ENCODE results near the gene MCCD1. TPM values are rescaled to one million over a fixed set of nuclear protein-coding genes. Genes with fewer than 3 reads are reported as not detected.

The MCCD1 gene
- total RNA-seq, 1 donor from 2014 or later = not detected

DNA sequence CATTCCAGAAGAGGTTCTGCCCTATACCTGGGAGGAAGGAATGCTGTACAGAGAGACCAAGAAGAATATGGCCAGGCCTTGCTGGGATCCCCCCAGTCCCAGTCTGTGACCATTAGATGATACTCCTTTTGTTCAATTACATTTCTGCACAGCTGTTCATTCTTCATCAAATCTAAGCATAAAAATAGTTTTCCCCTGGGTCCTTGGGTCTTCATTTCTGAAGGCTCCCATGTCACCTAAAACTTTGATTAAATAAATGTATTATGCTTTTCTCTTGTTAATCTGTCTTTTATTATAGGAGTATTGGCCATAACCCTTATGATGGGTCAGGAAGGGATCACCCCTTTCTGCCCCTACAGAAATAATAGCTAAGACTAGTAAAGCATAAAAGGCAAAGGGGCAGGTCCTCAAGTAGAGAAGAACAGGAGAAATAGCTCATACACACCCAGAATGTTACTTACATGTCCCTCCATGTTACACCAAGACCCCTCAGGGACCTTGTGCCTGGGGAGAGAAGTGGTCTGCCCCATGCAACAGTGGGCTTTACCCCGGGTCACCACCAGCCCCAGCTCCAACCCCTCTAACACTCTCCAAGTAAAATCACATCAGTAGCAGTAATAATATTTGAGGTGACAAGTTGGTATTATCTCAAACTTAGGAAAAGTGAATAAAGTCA, 41.2 kb downstream of the MCCD1 start:
- no peak for DNase-seq (ENCODE audit: low read depth in 2 of 2)

DNA sequence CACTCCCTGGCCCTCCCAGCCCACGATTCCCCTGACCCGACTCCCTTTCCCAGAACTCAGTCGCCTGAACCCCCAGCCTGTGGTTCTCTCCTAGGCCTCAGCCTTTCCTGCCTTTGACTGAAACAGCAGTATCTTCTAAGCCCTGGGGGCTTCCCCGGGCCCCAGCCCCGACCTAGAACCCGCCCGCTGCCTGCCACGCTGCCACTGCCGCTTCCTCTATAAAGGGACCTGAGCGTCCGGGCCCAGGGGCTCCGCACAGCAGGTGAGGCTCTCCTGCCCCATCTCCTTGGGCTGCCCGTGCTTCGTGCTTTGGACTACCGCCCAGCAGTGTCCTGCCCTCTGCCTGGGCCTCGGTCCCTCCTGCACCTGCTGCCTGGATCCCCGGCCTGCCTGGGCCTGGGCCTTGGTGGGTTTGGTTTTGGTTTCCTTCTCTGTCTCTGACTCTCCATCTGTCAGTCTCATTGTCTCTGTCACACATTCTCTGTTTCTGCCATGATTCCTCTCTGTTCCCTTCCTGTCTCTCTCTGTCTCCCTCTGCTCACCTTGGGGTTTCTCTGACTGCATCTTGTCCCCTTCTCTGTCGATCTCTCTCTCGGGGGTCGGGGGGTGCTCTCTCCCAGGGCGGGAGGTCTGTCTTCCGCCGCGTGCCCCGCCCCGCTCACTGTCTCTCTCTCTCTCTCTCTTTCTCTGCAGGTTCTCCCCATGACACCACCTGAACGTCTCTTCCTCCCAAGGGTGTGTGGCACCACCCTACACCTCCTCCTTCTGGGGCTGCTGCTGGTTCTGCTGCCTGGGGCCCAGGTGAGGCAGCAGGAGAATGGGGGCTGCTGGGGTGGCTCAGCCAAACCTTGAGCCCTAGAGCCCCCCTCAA, 43.5 kb downstream of the MCCD1 start, which contains the start of gene LTA:
LTA (plus strand) TSS at position 249 of the 871 bp plus-strand sequence; CDS start at position 703, 454 bp downstream.
- no peak for DNase-seq (ENCODE audit: low read depth in 2 of 2)

DNA sequence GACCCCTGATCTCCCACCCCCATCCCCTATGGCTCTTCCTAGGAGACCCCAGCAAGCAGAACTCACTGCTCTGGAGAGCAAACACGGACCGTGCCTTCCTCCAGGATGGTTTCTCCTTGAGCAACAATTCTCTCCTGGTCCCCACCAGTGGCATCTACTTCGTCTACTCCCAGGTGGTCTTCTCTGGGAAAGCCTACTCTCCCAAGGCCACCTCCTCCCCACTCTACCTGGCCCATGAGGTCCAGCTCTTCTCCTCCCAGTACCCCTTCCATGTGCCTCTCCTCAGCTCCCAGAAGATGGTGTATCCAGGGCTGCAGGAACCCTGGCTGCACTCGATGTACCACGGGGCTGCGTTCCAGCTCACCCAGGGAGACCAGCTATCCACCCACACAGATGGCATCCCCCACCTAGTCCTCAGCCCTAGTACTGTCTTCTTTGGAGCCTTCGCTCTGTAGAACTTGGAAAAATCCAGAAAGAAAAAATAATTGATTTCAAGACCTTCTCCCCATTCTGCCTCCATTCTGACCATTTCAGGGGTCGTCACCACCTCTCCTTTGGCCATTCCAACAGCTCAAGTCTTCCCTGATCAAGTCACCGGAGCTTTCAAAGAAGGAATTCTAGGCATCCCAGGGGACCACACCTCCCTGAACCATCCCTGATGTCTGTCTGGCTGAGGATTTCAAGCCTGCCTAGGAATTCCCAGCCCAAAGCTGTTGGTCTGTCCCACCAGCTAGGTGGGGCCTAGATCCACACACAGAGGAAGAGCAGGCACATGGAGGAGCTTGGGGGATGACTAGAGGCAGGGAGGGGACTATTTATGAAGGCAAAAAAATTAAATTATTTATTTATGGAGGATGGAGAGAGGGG, 44.7 kb downstream of the MCCD1 start:
- no peak for DNase-seq (ENCODE audit: low read depth in 2 of 2)

DNA sequence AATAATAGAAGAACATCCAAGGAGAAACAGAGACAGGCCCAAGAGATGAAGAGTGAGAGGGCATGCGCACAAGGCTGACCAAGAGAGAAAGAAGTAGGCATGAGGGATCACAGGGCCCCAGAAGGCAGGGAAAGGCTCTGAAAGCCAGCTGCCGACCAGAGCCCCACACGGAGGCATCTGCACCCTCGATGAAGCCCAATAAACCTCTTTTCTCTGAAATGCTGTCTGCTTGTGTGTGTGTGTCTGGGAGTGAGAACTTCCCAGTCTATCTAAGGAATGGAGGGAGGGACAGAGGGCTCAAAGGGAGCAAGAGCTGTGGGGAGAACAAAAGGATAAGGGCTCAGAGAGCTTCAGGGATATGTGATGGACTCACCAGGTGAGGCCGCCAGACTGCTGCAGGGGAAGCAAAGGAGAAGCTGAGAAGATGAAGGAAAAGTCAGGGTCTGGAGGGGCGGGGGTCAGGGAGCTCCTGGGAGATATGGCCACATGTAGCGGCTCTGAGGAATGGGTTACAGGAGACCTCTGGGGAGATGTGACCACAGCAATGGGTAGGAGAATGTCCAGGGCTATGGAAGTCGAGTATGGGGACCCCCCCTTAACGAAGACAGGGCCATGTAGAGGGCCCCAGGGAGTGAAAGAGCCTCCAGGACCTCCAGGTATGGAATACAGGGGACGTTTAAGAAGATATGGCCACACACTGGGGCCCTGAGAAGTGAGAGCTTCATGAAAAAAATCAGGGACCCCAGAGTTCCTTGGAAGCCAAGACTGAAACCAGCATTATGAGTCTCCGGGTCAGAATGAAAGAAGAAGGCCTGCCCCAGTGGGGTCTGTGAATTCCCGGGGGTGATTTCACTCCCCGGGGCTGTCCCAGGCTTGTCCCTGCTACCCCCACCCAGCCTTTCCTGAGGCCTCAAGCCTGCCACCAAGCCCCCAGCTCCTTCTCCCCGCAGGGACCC, 45.6 kb downstream of the MCCD1 start:
- DNase-seq (ENCODE audit: low read depth in 2 of 2) = no peak

DNA sequence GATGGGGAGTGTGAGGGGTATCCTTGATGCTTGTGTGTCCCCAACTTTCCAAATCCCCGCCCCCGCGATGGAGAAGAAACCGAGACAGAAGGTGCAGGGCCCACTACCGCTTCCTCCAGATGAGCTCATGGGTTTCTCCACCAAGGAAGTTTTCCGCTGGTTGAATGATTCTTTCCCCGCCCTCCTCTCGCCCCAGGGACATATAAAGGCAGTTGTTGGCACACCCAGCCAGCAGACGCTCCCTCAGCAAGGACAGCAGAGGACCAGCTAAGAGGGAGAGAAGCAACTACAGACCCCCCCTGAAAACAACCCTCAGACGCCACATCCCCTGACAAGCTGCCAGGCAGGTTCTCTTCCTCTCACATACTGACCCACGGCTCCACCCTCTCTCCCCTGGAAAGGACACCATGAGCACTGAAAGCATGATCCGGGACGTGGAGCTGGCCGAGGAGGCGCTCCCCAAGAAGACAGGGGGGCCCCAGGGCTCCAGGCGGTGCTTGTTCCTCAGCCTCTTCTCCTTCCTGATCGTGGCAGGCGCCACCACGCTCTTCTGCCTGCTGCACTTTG, 46.7 kb downstream of the MCCD1 start, which contains the start of gene TNF:
TNF (plus strand) TSS at position 231 of the 567 bp plus-strand sequence; CDS start at position 408, 177 bp downstream.
- no peak for DNase-seq (ENCODE audit: low read depth in 2 of 2)

DNA sequence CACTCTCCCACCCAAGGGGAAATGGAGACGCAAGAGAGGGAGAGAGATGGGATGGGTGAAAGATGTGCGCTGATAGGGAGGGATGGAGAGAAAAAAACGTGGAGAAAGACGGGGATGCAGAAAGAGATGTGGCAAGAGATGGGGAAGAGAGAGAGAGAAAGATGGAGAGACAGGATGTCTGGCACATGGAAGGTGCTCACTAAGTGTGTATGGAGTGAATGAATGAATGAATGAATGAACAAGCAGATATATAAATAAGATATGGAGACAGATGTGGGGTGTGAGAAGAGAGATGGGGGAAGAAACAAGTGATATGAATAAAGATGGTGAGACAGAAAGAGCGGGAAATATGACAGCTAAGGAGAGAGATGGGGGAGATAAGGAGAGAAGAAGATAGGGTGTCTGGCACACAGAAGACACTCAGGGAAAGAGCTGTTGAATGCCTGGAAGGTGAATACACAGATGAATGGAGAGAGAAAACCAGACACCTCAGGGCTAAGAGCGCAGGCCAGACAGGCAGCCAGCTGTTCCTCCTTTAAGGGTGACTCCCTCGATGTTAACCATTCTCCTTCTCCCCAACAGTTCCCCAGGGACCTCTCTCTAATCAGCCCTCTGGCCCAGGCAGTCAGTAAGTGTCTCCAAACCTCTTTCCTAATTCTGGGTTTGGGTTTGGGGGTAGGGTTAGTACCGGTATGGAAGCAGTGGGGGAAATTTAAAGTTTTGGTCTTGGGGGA, 47.4 kb downstream of the MCCD1 start:
- DNase-seq (ENCODE audit: low read depth in 2 of 2) = no peak

DNA sequence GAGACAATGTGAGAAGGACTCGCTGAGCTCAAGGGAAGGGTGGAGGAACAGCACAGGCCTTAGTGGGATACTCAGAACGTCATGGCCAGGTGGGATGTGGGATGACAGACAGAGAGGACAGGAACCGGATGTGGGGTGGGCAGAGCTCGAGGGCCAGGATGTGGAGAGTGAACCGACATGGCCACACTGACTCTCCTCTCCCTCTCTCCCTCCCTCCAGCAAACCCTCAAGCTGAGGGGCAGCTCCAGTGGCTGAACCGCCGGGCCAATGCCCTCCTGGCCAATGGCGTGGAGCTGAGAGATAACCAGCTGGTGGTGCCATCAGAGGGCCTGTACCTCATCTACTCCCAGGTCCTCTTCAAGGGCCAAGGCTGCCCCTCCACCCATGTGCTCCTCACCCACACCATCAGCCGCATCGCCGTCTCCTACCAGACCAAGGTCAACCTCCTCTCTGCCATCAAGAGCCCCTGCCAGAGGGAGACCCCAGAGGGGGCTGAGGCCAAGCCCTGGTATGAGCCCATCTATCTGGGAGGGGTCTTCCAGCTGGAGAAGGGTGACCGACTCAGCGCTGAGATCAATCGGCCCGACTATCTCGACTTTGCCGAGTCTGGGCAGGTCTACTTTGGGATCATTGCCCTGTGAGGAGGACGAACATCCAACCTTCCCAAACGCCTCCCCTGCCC, 48.3 kb downstream of the MCCD1 start:
- DNase-seq (ENCODE audit: low read depth in 2 of 2) = no peak

DNA sequence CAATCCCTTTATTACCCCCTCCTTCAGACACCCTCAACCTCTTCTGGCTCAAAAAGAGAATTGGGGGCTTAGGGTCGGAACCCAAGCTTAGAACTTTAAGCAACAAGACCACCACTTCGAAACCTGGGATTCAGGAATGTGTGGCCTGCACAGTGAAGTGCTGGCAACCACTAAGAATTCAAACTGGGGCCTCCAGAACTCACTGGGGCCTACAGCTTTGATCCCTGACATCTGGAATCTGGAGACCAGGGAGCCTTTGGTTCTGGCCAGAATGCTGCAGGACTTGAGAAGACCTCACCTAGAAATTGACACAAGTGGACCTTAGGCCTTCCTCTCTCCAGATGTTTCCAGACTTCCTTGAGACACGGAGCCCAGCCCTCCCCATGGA, 48.8 kb downstream of the MCCD1 start:
- DNase-seq (ENCODE audit: low read depth in 2 of 2) = no peak

- peak in 1 of 2 donors; percentile 52 for DNase-seq (ENCODE audit: low read depth in 2 of 2)
Measured at GRCh38 chr6:31578184-31579118, 49.7 kb downstream of the MCCD1 start.

DNA sequence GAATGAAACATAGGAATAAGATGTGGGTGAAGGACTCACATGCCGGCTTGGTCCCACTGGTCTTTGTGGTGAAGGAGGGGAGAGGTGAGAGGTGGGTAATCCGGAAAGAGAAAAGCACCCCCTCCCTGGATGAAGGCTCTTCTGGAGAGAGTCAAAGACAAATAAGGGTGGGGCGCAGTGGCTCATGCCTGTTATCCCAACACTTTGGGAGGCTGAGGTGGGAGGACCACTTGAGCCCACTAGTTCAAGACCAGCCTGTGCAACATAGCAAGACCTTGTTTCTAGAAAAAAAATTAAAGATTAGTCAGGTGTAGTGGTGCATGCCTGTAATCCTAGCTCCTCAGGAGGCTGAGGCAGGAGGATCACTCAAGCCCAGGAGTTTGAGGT, 50.4 kb downstream of the MCCD1 start:
- no peak for DNase-seq (ENCODE audit: low read depth in 2 of 2)

Other genes starting within 250 kb of the MCCD1 start
- gene HLA-B, start 171.8 kb upstream of the MCCD1 start, total RNA-seq = 258 and 476 TPM in 2 replicates
- gene MICA, start 125.4 kb upstream of the MCCD1 start, total RNA-seq = 26.4 and 33.2 TPM in 2 replicates
- gene MICB, start 30.8 kb upstream of the MCCD1 start, total RNA-seq = 6.8 and 8.3 TPM in 2 replicates
- 318 and 410 TPM in 2 replicates for gene DDX39B, start 13.0 kb downstream of the MCCD1 start, total RNA-seq
- 0.13 TPM in 1 of 2 replicates, not detected in the other for gene ATP6V1G2, start 17.6 kb downstream of the MCCD1 start, total RNA-seq
- 19.8 and 24.7 TPM in 2 replicates for gene NFKBIL1, start 18.6 kb downstream of the MCCD1 start, total RNA-seq
- not detected in 2 replicates for gene LTA, start 43.3 kb downstream of the MCCD1 start, total RNA-seq
- not detected in 2 replicates for gene TNF, start 46.6 kb downstream of the MCCD1 start, total RNA-seq
- gene LTB, start 53.5 kb downstream of the MCCD1 start, total RNA-seq = 6.4 and 11.8 TPM in 2 replicates
- 0.51 TPM in 1 of 2 replicates, not detected in the other for gene LST1, start 57.3 kb downstream of the MCCD1 start, total RNA-seq
- not detected in 2 replicates for gene NCR3, start 64.0 kb downstream of the MCCD1 start, total RNA-seq
- 0.13 TPM in 2 replicates for gene AIF1, start 86.3 kb downstream of the MCCD1 start, total RNA-seq
- 19.8 and 35.0 TPM in 2 replicates for gene PRRC2A, start 91.8 kb downstream of the MCCD1 start, total RNA-seq
- gene BAG6, start 123.7 kb downstream of the MCCD1 start, total RNA-seq = 86.7 and 158 TPM in 2 replicates
- gene APOM, start 126.9 kb downstream of the MCCD1 start, total RNA-seq = 0.39 and 0.51 TPM in 2 replicates
- gene C6orf47, start 131.8 kb downstream of the MCCD1 start, total RNA-seq = 15.8 and 22.9 TPM in 2 replicates
- gene GPANK1, start 136.0 kb downstream of the MCCD1 start, total RNA-seq = 9.0 and 11.5 TPM in 2 replicates
- 76.5 and 99.5 TPM in 2 replicates for gene CSNK2B, start 137.1 kb downstream of the MCCD1 start, total RNA-seq
- gene LY6G5B, start 141.0 kb downstream of the MCCD1 start, total RNA-seq = 0.64 and 2.0 TPM in 2 replicates
- 1.2 and 1.9 TPM in 2 replicates for gene LY6G5C, start 152.1 kb downstream of the MCCD1 start, total RNA-seq
- gene ABHD16A, start 174.4 kb downstream of the MCCD1 start, total RNA-seq = 43.8 and 59.8 TPM in 2 replicates
- not detected in 2 replicates for gene LY6G6F, start 177.9 kb downstream of the MCCD1 start, total RNA-seq
- not detected in 2 replicates for gene LY6G6D, start 186.4 kb downstream of the MCCD1 start, total RNA-seq
- gene LY6G6C, start 192.8 kb downstream of the MCCD1 start, total RNA-seq = not detected in 2 replicates
- not detected in 2 replicates for gene MPIG6B, start 194.4 kb downstream of the MCCD1 start, total RNA-seq
- 108 and 125 TPM in 2 replicates for gene DDAH2, start 200.3 kb downstream of the MCCD1 start, total RNA-seq
- 464 and 694 TPM in 2 replicates for gene CLIC1, start 207.6 kb downstream of the MCCD1 start, total RNA-seq
- 2.8 and 4.5 TPM in 2 replicates for gene MSH5, start 211.0 kb downstream of the MCCD1 start, total RNA-seq
- gene SAPCD1, start 233.7 kb downstream of the MCCD1 start, total RNA-seq = 2.0 and 3.3 TPM in 2 replicates
- under 0.01 and 0.13 TPM in 2 replicates for gene VWA7, start 248.4 kb downstream of the MCCD1 start, total RNA-seq

All from dermis microvascular lymphatic vessel endothelial cell (primary cell).